GM12878 (cell line): ENCODE data around the gene ATRN. TPM values are rescaled to one million over a fixed set of nuclear protein-coding genes. Genes with fewer than 3 reads are reported as not detected.

Experiments used
- ATAC-seq: fragments of 200-7000 bp; cut with Tn5 transposase; 3 replicates; pipeline ENCODE4 v1.9.1; 2020; ENCODE audit warnings: mild to moderate bottlenecking, moderate library complexity
- BruUV-seq: library from RNA; stranded (reverse); fragments of 400-500 nt; replicated peaks from 2 replicates; lab custom pipeline; 2021; lab: Mats Ljungman, UMichigan
- CTCF ChIA-PET: fragments of 300-600 bp; sonication (Branson Sonifier 250); formaldehyde crosslinking; extraction: SDS; loops from one replicate; lab custom pipeline; 2021; ENCODE audit warnings: inconsistent platforms; lab: Yijun Ruan, JAX
- POLR2A ChIA-PET: fragments of 350-600 bp; formaldehyde crosslinking; extraction: SDS; loops from one replicate; lab custom pipeline; 2021; ENCODE audit warnings: inconsistent platforms; lab: Charles Lee
- RAD21 ChIA-PET: fragments of 300-600 bp; sonication (Branson Sonifier 250); formaldehyde crosslinking; loops from one replicate; lab custom pipeline; 2023; ENCODE audit warnings: antibody characterized with exemption; ENCODE audit not compliant: unreplicated experiment; lab: Charles Lee
- SMC1A ChIA-PET: fragments of 300-600 bp; sonication (Branson Sonifier 250); formaldehyde crosslinking; loops from one replicate; lab custom pipeline; 2023; ENCODE audit not compliant: unreplicated experiment, uncharacterized antibody; lab: Charles Lee
- DNase-seq: peaks from one replicate; pipeline ENCODE4 v3.0.0-alpha.2; 2011; ENCODE audit warnings: low read depth, low spot score
- FAIRE-seq: peaks from 3 replicates; lab custom pipeline; 2011; peaks lifted over from hg19 to GRCh38; lab: Jason Lieb, UNC
- H2AFZ ChIP-seq: 2 replicates; pipeline ENCODE4 v1.6.0; 2011; ENCODE audit warnings: low read depth, low read length, control low read depth; ENCODE audit not compliant: control insufficient read depth
- H3K27ac ChIP-seq: 2 replicates; pipeline ENCODE4 v1.5.1; 2011; ENCODE audit warnings: control low read depth; ENCODE audit not compliant: control insufficient read depth, insufficient read depth
- H3K27me3 ChIP-seq, 2 experiments: replicated peaks in 1 of 2; 2 replicates each; pipeline versions ENCODE4 v1.6.0 to v1.6.1; 2011; ENCODE audit warnings: low read length in 1 of 2; ENCODE audit not compliant: control insufficient read depth in 2 of 2, insufficient read depth in 2 of 2
- H3K36me3 ChIP-seq, 2 experiments: 2 replicates each; pipeline ENCODE4 v1.5.1; 2011; ENCODE audit warnings: low read length in 1 of 2; ENCODE audit not compliant: control insufficient read depth in 2 of 2, insufficient read depth in 2 of 2
- H3K4me1 ChIP-seq: 2 replicates; pipeline ENCODE4 v1.6.1; 2011; ENCODE audit warnings: mild to moderate bottlenecking, low read length, moderate library complexity, mixed read lengths; ENCODE audit not compliant: control insufficient read depth, insufficient read depth
- H3K4me2 ChIP-seq: 2 replicates; pipeline ENCODE4 v1.6.0; 2011; ENCODE audit warnings: control low read depth; ENCODE audit not compliant: control insufficient read depth, insufficient read depth
- H3K4me3 ChIP-seq: fragments of 200-600 bp; sonication (generic); 2 replicates; pipeline ENCODE4 v1.5.1; 2016
- H3K79me2 ChIP-seq: 2 replicates; pipeline ENCODE4 v1.6.0; 2011; ENCODE audit warnings: low read length; ENCODE audit not compliant: control insufficient read depth, insufficient read depth
- H3K9ac ChIP-seq: 2 replicates; pipeline ENCODE4 v1.8.0; 2011; ENCODE audit warnings: low read length, control low read depth, mixed read lengths; ENCODE audit not compliant: control insufficient read depth, insufficient read depth
- H3K9me3 ChIP-seq: replicated peaks from 3 replicates; pipeline ENCODE4 v1.5.1; 2011; ENCODE audit warnings: mild to moderate bottlenecking, low read length; ENCODE audit not compliant: control insufficient read depth, insufficient read depth
- H4K20me1 ChIP-seq: 2 replicates; pipeline ENCODE4 v1.6.0; 2011; ENCODE audit not compliant: control insufficient read depth, insufficient read depth
- ATF3 ChIP-seq: IDR thresholded peaks from 2 replicates; pipeline ENCODE4 v1.6.1; 2011; ENCODE audit warnings: low read depth, mild to moderate bottlenecking, low read length, moderate library complexity, borderline replicate concordance; ENCODE audit errors: extremely low read depth
- BACH1 ChIP-seq: fragments of 450-650 bp; IDR thresholded peaks from 2 replicates; pipeline ENCODE4 v1.6.1; 2017; ENCODE audit warnings: mild to moderate bottlenecking, borderline replicate concordance
- BHLHE40 ChIP-seq, 2 experiments: fragments of 450-650 bp in 1 of 2; IDR thresholded peaks; 2 replicates each; pipeline ENCODE4 v1.6.1; 2011 to 2017; ENCODE audit warnings: low read depth in 2 of 2, borderline replicate concordance in 1 of 2, improper control_type of control experiment in 1 of 2, low read length in 1 of 2, mild to moderate bottlenecking in 1 of 2
- MEF2A ChIP-seq: IDR thresholded peaks from 2 replicates; pipeline ENCODE4 v1.6.1; 2011; ENCODE audit warnings: low read depth, mild to moderate bottlenecking, low read length, moderate library complexity; ENCODE audit not compliant: insufficient read depth
- MLLT1 ChIP-seq: fragments of 450-650 bp; IDR thresholded peaks from 2 replicates; pipeline ENCODE4 v1.6.1; 2016; ENCODE audit warnings: mild to moderate bottlenecking
- PBX3 ChIP-seq: IDR thresholded peaks from 2 replicates; pipeline ENCODE4 v1.6.1; 2011; ENCODE audit warnings: mild to moderate bottlenecking, low read depth, low read length, moderate library complexity; ENCODE audit not compliant: insufficient replicate concordance
- SRF ChIP-seq, 2 experiments: IDR thresholded peaks; 2 replicates each; pipeline ENCODE4 v1.6.1; 2011; ENCODE audit warnings: low read depth in 2 of 2, low read length in 2 of 2, mild to moderate bottlenecking in 1 of 2, moderate library complexity in 1 of 2
- ZNF622 ChIP-seq: fragments of 450-650 bp; IDR thresholded peaks from 2 replicates; pipeline ENCODE4 v1.6.1; 2017; ENCODE audit warnings: mild to moderate bottlenecking, inconsistent platforms
- ZSCAN29 ChIP-seq: fragments of 450-650 bp; IDR thresholded peaks from 2 replicates; pipeline ENCODE4 v1.6.1; 2017; ENCODE audit warnings: mild to moderate bottlenecking, moderate library complexity
- WGBS: methylation state at CpG from one replicate; pipeline ENCODE4 v1.1.6; 2016; ENCODE audit warnings: low lambda C conversion rate; ENCODE audit not compliant: insufficient replicate concordance, insufficient coverage; ENCODE audit errors: missing lambda C conversion rate; 5-methylcytosine and 5-hydroxymethylcytosine counted together
- in situ Hi-C: fragments of 300-500 bp; cut with MboI; formaldehyde crosslinking; loops from 9 replicates; pipeline ENCODE4 v1.14.3; 2018; ENCODE audit warnings: mixed read lengths
- intact Hi-C: fragments of 100-400 bp; cut with micrococcal nuclease; formaldehyde crosslinking; loops from one replicate; pipeline ENCODE4 v1.14.2; 2022; ENCODE audit not compliant: unreplicated experiment
- polyA plus RNA-seq, 11 experiments: library from polyadenylated mRNA; depleted of rRNA in 4 of 11; unstranded in 6 of 11; stranded (reverse) in 5 of 11; fragments of >200 nt; fragmentation: Nextera tagmentation in 4 of 11; fragmentation: Illumina TruSeq in 1 of 11; extraction: Ambion mirVana in 4 of 11; extraction: Trizol in 1 of 11; gene quantifications; 1 replicate in 1 of 11; 2 replicates in 10 of 11; pipeline versions ENCODE4 v1.2.1 to v1.2.3, GENCODE V29; 2011 to 2016; ENCODE audit warnings: inconsistent platforms in 2 of 11, missing spikeins in 2 of 11, low read depth in 1 of 11
- total RNA-seq, 4 experiments: library from RNA; depleted of rRNA in 3 of 4; stranded (reverse); fragments of >200 nt in 3 of 4; fragmentation: Illumina TruSeq in 1 of 4; extraction: Trizol in 1 of 4; gene quantifications; 2 replicates each; pipeline versions ENCODE4 v1.2.1 to v1.2.3, GENCODE V29; 2013 to 2021

The ATRN gene
- total and polyA plus RNA-seq, 10 of the 15 experiments (the other 5 are each of a cell fraction or from before 2014, with no cell fraction given), result 0.71 to 11.6 (median 6.9) TPM

- Histone ChIP-seq H3K36me3 (no peaks in the 10 kb centered on the region), H3K79me2 (no peaks in the 10 kb centered on the region), H3K9ac (no peak overlapping the region), H4K20me1 (no peaks in the 10 kb centered on the region), H3K27me3 (no peaks in the 10 kb centered on the region; a peak in 2 of 4 replicates), H2AFZ (no peak overlapping the region), H3K4me3 (no peak overlapping the region), H3K4me1 (no peaks in the 10 kb centered on the region), H3K4me2 (no peak overlapping the region), H3K9me3 (no peaks in the 10 kb centered on the region), H3K27ac (no peak overlapping the region)
- intact Hi-C loops, result no loop called here
- ATAC-seq (no peak), DNase-seq (no peak), FAIRE-seq (no peak)
- SMC1A ChIA-PET, result no interaction called here
- WGBS, result 8% methylated on average over 3 of the region's 4 CpGs
- BruUV-seq, result no TSS peak
- RAD21 ChIA-PET, result no interaction called here
- in situ Hi-C loops, result no loop called here
- TF ChIP-seq PBX3 (no peak), MLLT1 (no peak), MEF2A (no peak), BACH1 (no peak), BHLHE40 (IDR thresholded peaks at IDR 0.05; ENCODE audit: borderline replicate concordance in 1 of 2, low read depth in 2 of 2, low read length in 1 of 2) (no peak), ZSCAN29 (no peak), ATF3 (no peak), SRF (IDR thresholded peaks at IDR 0.05; ENCODE audit: low read depth in 2 of 2, low read length in 2 of 2) (no peak), ZNF622 (no peak)
- POLR2A ChIA-PET, result no interaction called here
- CTCF ChIA-PET, result no interaction called here
Observed at GRCh38 chr20:3464166-3464565, 6.7 kb upstream of the ATRN start.
